GM19324 (cell line): ENCODE results near the gene ARRDC1.
"Not testable (repeated sequence)": the region's sequence is repeated elsewhere in the genome, so short reads cannot be mapped to it uniquely, and the experiment has no call there.

Experiments
- ATAC-seq: cut with Tn5 transposase; IDR thresholded peaks from one replicate; pipeline ENCODE4 v1.9.1; 2021; ENCODE audit warnings: mild to moderate bottlenecking, moderate library complexity; ENCODE audit not compliant: unreplicated experiment, low FRiP score

Gene ARRDC1

GRCh38 chr9:137611623-137612609, 6.4 kb downstream of the ARRDC1 start:
- ATAC-seq: no peak

GRCh38 chr9:137612741-137613142, 7.3 kb downstream of the ARRDC1 start:
- no peak for ATAC-seq

GRCh38 chr9:137613259-137613658, 7.8 kb downstream of the ARRDC1 start:
- ATAC-seq: no peak

GRCh38 chr9:137613738-137614523, 8.4 kb downstream of the ARRDC1 start:
- ATAC-seq: no peak

- ATAC-seq: no peak
These were observed 9.3 kb downstream of the ARRDC1 start for GRCh38 chr9:137614631-137615386.

- no peak for ATAC-seq
These were observed 9.9 kb downstream of the ARRDC1 start for GRCh38 chr9:137615387-137615871.

GRCh38 chr9:137618105-137619067, 12.9 kb downstream of the ARRDC1 start, which contains the start of gene EHMT1:
TSS of gene EHMT1 (plus strand) at chr9:137619005. CDS start at chr9:137619029, 24 bp downstream.
- ATAC-seq: peak; percentile 91

- ATAC-seq: peak; percentile 9
These were observed 14.0 kb downstream of the ARRDC1 start for GRCh38 chr9:137619240-137620047.

- no peak for ATAC-seq
These were observed 14.5 kb downstream of the ARRDC1 start for GRCh38 chr9:137620048-137620405.

GRCh38 chr9:137620581-137620980, 15.1 kb downstream of the ARRDC1 start:
- no peak for ATAC-seq

GRCh38 chr9:137621131-137621757, 15.8 kb downstream of the ARRDC1 start:
- ATAC-seq: no peak

- ATAC-seq: not testable (repeated sequence)
These were observed 16.7 kb downstream of the ARRDC1 start for GRCh38 chr9:137622211-137622610.

GRCh38 chr9:137626464-137626863, 21.0 kb downstream of the ARRDC1 start:
- ATAC-seq: no peak

- ATAC-seq: not testable (repeated sequence)
These were observed 21.9 kb downstream of the ARRDC1 start for GRCh38 chr9:137627406-137627805.

GRCh38 chr9:137630126-137630525, 24.6 kb downstream of the ARRDC1 start:
- ATAC-seq: no peak

GRCh38 chr9:137630679-137631078, 25.2 kb downstream of the ARRDC1 start:
- no peak for ATAC-seq

GRCh38 chr9:137631345-137632229, 26.1 kb downstream of the ARRDC1 start:
- ATAC-seq: no peak
